Measurements from ENCODE around the gene SIL1.

GRCh38 chr5:139232147-139232724, 34.1 kb upstream of the SIL1 start:
- TF ChIP-seq CTCF (IDR thresholded peaks at IDR 0.05): no peak
- no peak for TF ChIP-seq POLR2A (IDR thresholded peaks at IDR 0.05)

Data from uterus (tissue), 2 donors.